IPS DF 19.7 (cell line): ENCODE measurements around the gene TRAPPC4.

Source experiments
- DNase-seq: peaks from one replicate; pipeline ENCODE4 v3.0.0-alpha.2; 2013; ENCODE audit warnings: low read depth, low spot score

Gene TRAPPC4

DNA sequence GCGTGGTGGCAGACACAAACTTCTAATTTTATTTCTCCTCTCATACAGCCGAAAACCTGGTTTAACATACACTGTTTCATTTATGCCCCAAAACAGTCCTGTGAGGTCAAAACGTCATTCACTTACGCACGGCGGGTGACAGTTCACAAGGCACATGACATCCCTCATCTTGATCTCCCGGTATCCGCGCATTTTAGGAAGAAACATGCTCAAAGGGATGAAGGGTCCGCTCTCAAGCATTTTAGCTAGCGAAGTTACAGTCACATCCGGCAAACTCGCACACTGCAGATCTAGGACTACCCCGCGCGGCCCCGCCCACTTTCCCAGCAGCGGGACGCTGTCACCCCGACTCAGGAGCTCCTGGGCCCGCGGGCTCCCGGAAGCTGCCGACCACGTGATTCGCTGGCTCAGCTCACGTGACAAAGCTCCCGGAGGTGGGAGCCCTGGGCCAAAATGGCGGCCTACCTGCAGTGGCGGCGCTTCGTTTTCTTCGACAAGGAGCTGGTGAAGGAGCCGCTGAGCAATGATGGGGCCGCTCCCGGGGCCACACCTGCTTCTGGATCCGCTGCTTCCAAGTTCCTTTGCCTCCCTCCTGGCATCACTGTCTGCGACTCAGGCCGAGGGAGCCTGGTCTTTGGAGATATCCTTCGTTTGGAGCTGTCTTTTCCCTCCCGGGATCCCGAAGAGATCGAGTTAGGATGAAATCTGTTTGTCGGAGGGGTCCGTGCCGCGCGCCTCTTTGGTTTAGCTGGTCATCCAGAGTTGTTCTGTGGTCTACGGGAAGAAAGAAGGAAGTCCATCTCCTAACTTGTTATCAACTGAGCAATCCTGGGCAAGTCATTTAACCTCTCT lies 49.0 kb downstream of the TRAPPC4 start, which contains the start of gene VPS11:
Gene VPS11 (plus strand): TSS at position 448 of the 852 bp plus-strand sequence. CDS start 6 bp downstream, at position 454.
- DNase-seq: peak; percentile 88
